ENCODE results near the gene KCND2.

Gene KCND2

GRCh38 chr7:120337308-120337907 is 64.4 kb downstream of the KCND2 start:
- Histone ChIP-seq H3K9me3 (no peaks in the 10 kb centered on the region), H3K4me1 (no peaks in the 10 kb centered on the region), H3K4me3 (no peak overlapping the region), H3K27me3 (ENCODE audit: low read depth) (no peaks in the 10 kb centered on the region), H3K36me3 (replicated peaks) (no peaks in the 10 kb centered on the region)
- DNase-seq (ENCODE audit: low spot score in 2 of 2) = peak; percentile 33 to 55
- in situ Hi-C loops (cut with MboI; ENCODE audit: low sequenced_read_pairs) = no loop called here

- DNase-seq (ENCODE audit: low spot score in 2 of 2) = no peak
- in situ Hi-C loops (cut with MboI; ENCODE audit: low sequenced_read_pairs) = no loop called here
Measured at GRCh38 chr7:120344276-120344675, 71.3 kb downstream of the KCND2 start.

GRCh38 chr7:120353171-120353570 is 80.2 kb downstream of the KCND2 start:
- H3K4me1 ChIP-seq = no peaks in the 10 kb centered on the region
- no peak for DNase-seq (ENCODE audit: low spot score in 2 of 2)
- H3K4me3 ChIP-seq = no peak overlapping the region
- H3K36me3 ChIP-seq (replicated peaks) = no peaks in the 10 kb centered on the region
- no peaks in the 10 kb centered on the region for H3K27me3 ChIP-seq (ENCODE audit: low read depth)
- H3K9me3 ChIP-seq = no peaks in the 10 kb centered on the region
- in situ Hi-C loops (cut with MboI; ENCODE audit: low sequenced_read_pairs) = no loop called here

More at GRCh38 chr7:120344276-120344675, 71.3 kb downstream of the KCND2 start:
- Histone ChIP-seq H3K36me3 (replicated peaks) (no peaks in the 10 kb centered on the region), H3K9me3 (no peaks in the 10 kb centered on the region), H3K4me1 (no peaks in the 10 kb centered on the region), H3K4me3 (no peak overlapping the region), H3K27me3 (ENCODE audit: low read depth) (no peaks in the 10 kb centered on the region)

- H3K27me3 ChIP-seq (ENCODE audit: low read depth) = no peaks in the 10 kb centered on the region
- no peaks in the 10 kb centered on the region for H3K9me3 ChIP-seq
- in situ Hi-C loops (cut with MboI; ENCODE audit: low sequenced_read_pairs) = no loop called here
- no peak for DNase-seq (ENCODE audit: low spot score in 2 of 2)
- no peaks in the 10 kb centered on the region for H3K4me1 ChIP-seq
- no peak overlapping the region for H3K4me3 ChIP-seq
- H3K36me3 ChIP-seq (replicated peaks) = no peaks in the 10 kb centered on the region
Measured at GRCh38 chr7:120360918-120361317, 87.9 kb downstream of the KCND2 start.

- Histone ChIP-seq H3K27me3 (ENCODE audit: low read depth) (no peaks in the 10 kb centered on the region), H3K4me1 (no peaks in the 10 kb centered on the region), H3K4me3 (no peak overlapping the region), H3K9me3 (no peaks in the 10 kb centered on the region), H3K36me3 (replicated peaks) (no peaks in the 10 kb centered on the region)
- DNase-seq (ENCODE audit: low spot score in 2 of 2) = no peak
- in situ Hi-C loops (cut with MboI; ENCODE audit: low sequenced_read_pairs) = no loop called here
Measured at GRCh38 chr7:120363414-120363813, 90.4 kb downstream of the KCND2 start.

GRCh38 chr7:120370954-120371353 is 98.0 kb downstream of the KCND2 start:
- no peaks in the 10 kb centered on the region for H3K27me3 ChIP-seq (ENCODE audit: low read depth)
- in situ Hi-C loops (cut with MboI; ENCODE audit: low sequenced_read_pairs) = no loop called here
- H3K36me3 ChIP-seq (replicated peaks) = no peaks in the 10 kb centered on the region
- H3K4me3 ChIP-seq = no peak overlapping the region
- peak in 1 of 2 experiments; percentile 22 for DNase-seq (ENCODE audit: low spot score in 2 of 2)
- H3K9me3 ChIP-seq = no peaks in the 10 kb centered on the region
- peaks cover 8% of the 10 kb centered on the region for H3K4me1 ChIP-seq

- in situ Hi-C loops (cut with MboI; ENCODE audit: low sequenced_read_pairs) = no loop called here
- Histone ChIP-seq H3K27me3 (ENCODE audit: low read depth) (no peaks in the 10 kb centered on the region), H3K4me1 (peaks cover 8% of the 10 kb centered on the region), H3K36me3 (replicated peaks) (no peaks in the 10 kb centered on the region), H3K9me3 (no peaks in the 10 kb centered on the region), H3K4me3 (no peak overlapping the region)
- DNase-seq (ENCODE audit: low spot score in 2 of 2) = peak; percentile 14 to 34
Measured at GRCh38 chr7:120373174-120373573, 100.2 kb downstream of the KCND2 start.

GRCh38 chr7:120394595-120394994 is 121.6 kb downstream of the KCND2 start:
- in situ Hi-C loops (cut with MboI; ENCODE audit: low sequenced_read_pairs) = no loop called here
- no peak for DNase-seq (ENCODE audit: low spot score in 2 of 2)

GRCh38 chr7:120395526-120396019 is 122.6 kb downstream of the KCND2 start:
- DNase-seq (ENCODE audit: low spot score in 2 of 2) = no peak
- in situ Hi-C loops (cut with MboI; ENCODE audit: low sequenced_read_pairs) = no loop called here
- H3K36me3 ChIP-seq (replicated peaks) = no peaks in the 10 kb centered on the region
- no peak overlapping the region for H3K4me3 ChIP-seq
- no peaks in the 10 kb centered on the region for H3K4me1 ChIP-seq
- H3K27me3 ChIP-seq (ENCODE audit: low read depth) = no peaks in the 10 kb centered on the region
- H3K9me3 ChIP-seq = no peaks in the 10 kb centered on the region

More at GRCh38 chr7:120394595-120394994, 121.6 kb downstream of the KCND2 start:
- Histone ChIP-seq H3K4me3 (no peak overlapping the region), H3K4me1 (no peaks in the 10 kb centered on the region), H3K36me3 (replicated peaks) (no peaks in the 10 kb centered on the region), H3K27me3 (ENCODE audit: low read depth) (no peaks in the 10 kb centered on the region), H3K9me3 (no peaks in the 10 kb centered on the region)

GRCh38 chr7:120398284-120399000 is 125.5 kb downstream of the KCND2 start:
- no peak for DNase-seq (ENCODE audit: low spot score in 2 of 2)
- H3K27me3 ChIP-seq (ENCODE audit: low read depth) = no peaks in the 10 kb centered on the region
- no peaks in the 10 kb centered on the region for H3K9me3 ChIP-seq
- no peak overlapping the region for H3K4me3 ChIP-seq
- no peaks in the 10 kb centered on the region for H3K36me3 ChIP-seq (replicated peaks)
- in situ Hi-C loops (cut with MboI; ENCODE audit: low sequenced_read_pairs) = no loop called here
- peaks cover 3% of the 10 kb centered on the region; the same call in 1 of the 2 replicates for H3K4me1 ChIP-seq

GRCh38 chr7:120400806-120401455 is 128.0 kb downstream of the KCND2 start:
- no peak for DNase-seq (ENCODE audit: low spot score in 2 of 2)
- in situ Hi-C loops (cut with MboI; ENCODE audit: low sequenced_read_pairs) = no loop called here
- H3K36me3 ChIP-seq (replicated peaks) = no peaks in the 10 kb centered on the region
- no peaks in the 10 kb centered on the region for H3K9me3 ChIP-seq
- peaks cover 3% of the 10 kb centered on the region; the same call in 1 of the 2 replicates for H3K4me1 ChIP-seq
- H3K27me3 ChIP-seq (ENCODE audit: low read depth) = no peaks in the 10 kb centered on the region
- H3K4me3 ChIP-seq = no peak overlapping the region

- Histone ChIP-seq H3K9me3 (no peaks in the 10 kb centered on the region), H3K27me3 (ENCODE audit: low read depth) (no peaks in the 10 kb centered on the region), H3K36me3 (replicated peaks) (no peaks in the 10 kb centered on the region), H3K4me3 (no peak overlapping the region), H3K4me1 (peaks cover 3% of the 10 kb centered on the region; the same call in 1 of the 2 replicates)
- in situ Hi-C loops (cut with MboI; ENCODE audit: low sequenced_read_pairs) = no loop called here
- DNase-seq (ENCODE audit: low spot score in 2 of 2) = no peak
Measured at GRCh38 chr7:120402079-120402767, 129.2 kb downstream of the KCND2 start.

- Histone ChIP-seq H3K4me1 (peaks cover 3% of the 10 kb centered on the region; the same call in 1 of the 2 replicates), H3K36me3 (replicated peaks) (no peaks in the 10 kb centered on the region), H3K27me3 (ENCODE audit: low read depth) (no peaks in the 10 kb centered on the region), H3K4me3 (no peak overlapping the region), H3K9me3 (no peaks in the 10 kb centered on the region)
- peak; percentile 12 to 75 for DNase-seq (ENCODE audit: low spot score in 2 of 2)
- in situ Hi-C loops (cut with MboI; ENCODE audit: low sequenced_read_pairs) = no loop called here
Measured at GRCh38 chr7:120402801-120403200, 129.8 kb downstream of the KCND2 start.
